ENCODE data around the gene TTYH2. TPM values are rescaled to one million over a fixed set of nuclear protein-coding genes. Genes with fewer than 3 reads are reported as not detected.
A peak's percentile ranks its signal among the peaks of the same experiment; 100 is the strongest.

TTYH2 gene
- total and polyA plus RNA-seq, 7 experiments from 2014 or later = 1.9 to 15.8 (median 9.8) TPM

DNA sequence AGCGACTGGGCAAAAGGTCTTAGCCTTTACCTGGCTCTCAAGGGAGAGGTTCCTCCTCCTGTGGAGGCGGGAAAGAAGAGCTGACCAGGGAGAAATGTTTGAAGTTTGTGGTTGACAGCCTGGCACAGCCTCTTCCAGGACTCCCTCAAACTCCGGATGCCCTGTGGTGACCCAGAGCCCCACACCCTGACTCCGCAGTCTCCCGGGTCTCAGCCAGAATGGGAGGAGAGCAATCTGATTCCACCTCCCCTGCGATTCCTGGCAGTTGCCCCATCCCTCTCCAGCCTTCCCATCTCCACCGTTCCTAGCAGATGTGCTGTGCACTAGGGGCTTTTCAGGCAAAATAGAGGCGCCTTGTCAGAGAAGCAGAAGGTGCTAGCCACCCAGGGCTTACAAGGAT is 55.2 kb downstream of the TTYH2 start:
- Mint-ChIP-seq H3K27ac (peak overlapping the region in 1 of 9 donors; percentile 84), H3K27me3 (peaks cover 0 to 33% (median 10%) of the 10 kb centered on the region in 5 donors), H3K4me3 (no peak overlapping the region), H3K9me3 (peaks cover 0 to 2% (median 0%) of the 10 kb centered on the region in 11 donors), H3K36me3 (peaks cover 0 to 2% (median 0%) of the 10 kb centered on the region in 5 donors), H3K4me1 (peaks cover 1 to 14% (median 6%) of the 10 kb centered on the region in 7 donors)
- DNase-seq (no peak), ATAC-seq (no peak)
- ChIA-PET CTCF (no interaction called here), POLR2A (no interaction called here)
- Histone ChIP-seq H3K4me3 (ENCODE audit: low read length) (no peak overlapping the region), H3K4me1 (ENCODE audit: control insufficient read depth in 2 of 2, insufficient read depth in 2 of 2, low read length in 2 of 2) (no peaks in the 10 kb centered on the region), H3K27me3 (ENCODE audit: control insufficient read depth in 2 of 2, insufficient read depth in 2 of 2, low read length in 2 of 2) (no peaks in the 10 kb centered on the region), H3K36me3 (ENCODE audit: control insufficient read depth in 2 of 3, insufficient read depth in 3 of 3, low read length in 3 of 3) (no peaks in the 10 kb centered on the region), H3K27ac (ENCODE audit: low read depth, low read length) (no peak overlapping the region), H3K9me3 (ENCODE audit: control insufficient read depth in 2 of 3, low read length in 3 of 3) (no peaks in the 10 kb centered on the region)
- intact Hi-C loops (cut with micrococcal nuclease) = no loop called here

DNA sequence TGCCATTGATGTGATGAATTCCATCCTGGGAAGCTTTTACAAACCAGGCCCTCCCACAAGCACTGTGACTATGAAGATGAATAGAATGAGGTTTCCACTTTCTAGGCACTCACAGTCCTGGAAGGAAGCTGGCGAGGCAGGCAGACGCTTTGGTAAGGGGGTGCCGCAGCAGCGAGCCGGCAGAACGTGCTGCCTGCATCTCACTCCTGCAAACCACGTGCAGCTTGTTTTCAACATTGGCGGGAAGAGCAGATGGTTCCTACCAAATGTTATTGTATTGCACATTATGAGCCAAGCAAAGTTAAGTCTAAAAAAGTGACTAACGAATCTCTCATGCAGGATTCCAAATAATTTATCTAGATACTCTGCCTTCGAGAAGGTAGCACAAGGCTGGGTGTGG is 57.0 kb downstream of the TTYH2 start:
- H3K9me3 ChIP-seq (ENCODE audit: control insufficient read depth in 2 of 3, low read length in 3 of 3) = no peaks in the 10 kb centered on the region
- peaks cover 0 to 39% (median 11%) of the 10 kb centered on the region in 5 donors for H3K27me3 Mint-ChIP-seq
- no peak overlapping the region for H3K4me3 ChIP-seq (ENCODE audit: low read length)
- H3K27me3 ChIP-seq (ENCODE audit: control insufficient read depth in 2 of 2, insufficient read depth in 2 of 2, low read length in 2 of 2) = no peaks in the 10 kb centered on the region
- no peak overlapping the region for H3K27ac ChIP-seq (ENCODE audit: low read depth, low read length)
- H3K36me3 Mint-ChIP-seq = peaks cover 0 to 2% (median 0%) of the 10 kb centered on the region in 5 donors
- peaks cover 13 to 14% of the 10 kb centered on the region in 2 donors for H3K4me1 ChIP-seq (ENCODE audit: control insufficient read depth in 2 of 2, insufficient read depth in 2 of 2, low read length in 2 of 2)
- H3K9me3 Mint-ChIP-seq = peaks cover 0 to 2% (median 0%) of the 10 kb centered on the region in 11 donors
- POLR2A ChIA-PET = interaction anchor here (1.0 kb wide), 1 partner anchor 10 kb away, joined by 3 read pairs; no protein-coding TSS in a partner anchor
- H3K36me3 ChIP-seq (ENCODE audit: control insufficient read depth in 2 of 3, insufficient read depth in 3 of 3, low read length in 3 of 3) = no peaks in the 10 kb centered on the region
- H3K27ac Mint-ChIP-seq = no peak overlapping the region
- no peak for DNase-seq
- peaks cover 18 to 29% (median 23%) of the 10 kb centered on the region in 7 donors for H3K4me1 Mint-ChIP-seq
- no peak overlapping the region for H3K4me3 Mint-ChIP-seq
- ATAC-seq = no peak
- CTCF ChIA-PET = no interaction called here
- intact Hi-C loops (cut with micrococcal nuclease) = no loop called here

DNA sequence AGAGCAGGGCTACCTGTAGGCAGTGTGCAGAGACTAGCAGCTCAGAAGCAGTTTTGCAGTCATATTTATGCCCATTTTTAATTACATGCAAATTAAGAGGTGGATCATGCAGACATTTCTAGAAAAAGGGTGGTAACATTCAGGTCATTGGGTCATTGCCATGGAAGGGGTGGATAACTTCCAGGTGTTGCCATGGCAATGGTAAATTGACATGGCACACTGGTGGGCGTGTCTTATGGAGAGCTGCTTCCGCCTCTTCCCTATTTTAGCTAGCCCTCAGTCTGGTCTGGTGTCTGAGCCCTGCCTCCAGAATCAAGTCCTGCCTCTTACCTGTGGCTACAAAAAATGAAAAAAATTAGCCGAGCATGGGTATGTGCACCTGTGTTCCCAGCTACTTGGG is 57.9 kb downstream of the TTYH2 start:
- intact Hi-C loops (cut with micrococcal nuclease) = no loop called here
- no peak for DNase-seq
- CTCF ChIA-PET = interaction anchor here (0.6 to 0.9 kb wide), 2 partner anchors 45 to 68 kb away, joined by 3 read pairs; partner anchors contain the start of gene RPL38

DNA sequence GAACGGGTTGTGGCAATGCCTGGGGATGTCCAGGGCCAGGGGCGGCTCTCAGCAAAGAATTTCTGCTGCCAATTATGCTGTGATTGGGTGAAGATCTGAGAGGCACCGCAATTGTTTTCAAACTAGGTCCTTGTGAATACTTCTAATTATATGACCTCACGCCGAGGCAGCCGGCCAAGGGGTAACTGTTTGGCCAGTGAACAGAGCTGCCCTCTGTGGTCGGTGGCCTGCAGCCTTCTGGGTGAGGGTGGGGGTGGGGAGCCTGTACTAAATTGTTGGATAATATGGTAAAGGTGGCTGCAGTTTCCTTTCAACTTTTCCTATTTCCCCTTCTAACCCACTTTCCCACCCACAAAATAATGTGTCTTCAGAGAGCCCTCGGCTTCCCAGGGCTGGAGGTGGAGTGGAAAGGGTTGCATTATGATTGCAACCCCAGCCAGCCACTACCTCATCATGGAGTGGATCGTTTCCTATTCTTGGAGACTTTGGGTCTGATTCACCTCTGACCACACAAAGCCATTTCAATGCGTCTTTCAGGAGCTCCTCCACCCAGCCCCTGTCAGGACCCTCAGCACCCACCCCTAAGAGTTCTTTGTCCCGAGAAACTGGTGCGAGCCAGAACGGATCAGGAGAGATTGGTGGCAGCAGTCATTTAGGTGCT is 58.7 kb downstream of the TTYH2 start:
- H3K36me3 ChIP-seq (ENCODE audit: control insufficient read depth in 2 of 3, insufficient read depth in 3 of 3, low read length in 3 of 3) = no peaks in the 10 kb centered on the region
- no peaks in the 10 kb centered on the region for H3K27me3 ChIP-seq (ENCODE audit: control insufficient read depth in 2 of 2, insufficient read depth in 2 of 2, low read length in 2 of 2)
- no peaks in the 10 kb centered on the region for H3K36me3 Mint-ChIP-seq
- no peak for ATAC-seq
- peaks cover 14 to 17% of the 10 kb centered on the region in 2 donors for H3K4me1 ChIP-seq (ENCODE audit: control insufficient read depth in 2 of 2, insufficient read depth in 2 of 2, low read length in 2 of 2)
- peaks cover 0 to 2% (median 0%) of the 10 kb centered on the region in 11 donors for H3K9me3 Mint-ChIP-seq
- H3K4me3 Mint-ChIP-seq = no peak overlapping the region
- peaks cover 0 to 32% (median 11%) of the 10 kb centered on the region in 5 donors for H3K27me3 Mint-ChIP-seq
- H3K4me1 Mint-ChIP-seq = peaks cover 18 to 36% (median 26%) of the 10 kb centered on the region in 7 donors
- DNase-seq = no peak
- no peak overlapping the region for H3K4me3 ChIP-seq (ENCODE audit: low read length)
- H3K9me3 ChIP-seq (ENCODE audit: control insufficient read depth in 2 of 3, low read length in 3 of 3) = no peaks in the 10 kb centered on the region
- H3K27ac Mint-ChIP-seq = no peak overlapping the region
- ChIA-PET POLR2A (no interaction called here), CTCF (interaction anchor here (0.5 to 0.9 kb wide), 3 partner anchors 33 to 69 kb away, joined by 3 to 4 read pairs (median 3); partner anchors contain the start of gene RPL38)
- no peak overlapping the region for H3K27ac ChIP-seq (ENCODE audit: low read depth, low read length)
- intact Hi-C loops (cut with micrococcal nuclease) = no loop called here

More for the DNA sequence above, 57.9 kb downstream of the TTYH2 start:
- H3K4me3 ChIP-seq (ENCODE audit: low read length) = no peak overlapping the region
- peaks cover 0 to 2% (median 0%) of the 10 kb centered on the region in 11 donors for H3K9me3 Mint-ChIP-seq
- H3K36me3 Mint-ChIP-seq = peaks cover 0 to 2% (median 0%) of the 10 kb centered on the region in 5 donors
- H3K4me1 ChIP-seq (ENCODE audit: control insufficient read depth in 2 of 2, insufficient read depth in 2 of 2, low read length in 2 of 2) = peaks cover 14 to 16% of the 10 kb centered on the region in 2 donors
- H3K27ac Mint-ChIP-seq = no peak overlapping the region
- H3K27ac ChIP-seq (ENCODE audit: low read depth, low read length) = no peak overlapping the region
- no peaks in the 10 kb centered on the region for H3K36me3 ChIP-seq (ENCODE audit: control insufficient read depth in 2 of 3, insufficient read depth in 3 of 3, low read length in 3 of 3)
- no peaks in the 10 kb centered on the region for H3K9me3 ChIP-seq (ENCODE audit: control insufficient read depth in 2 of 3, low read length in 3 of 3)
- no peaks in the 10 kb centered on the region for H3K27me3 ChIP-seq (ENCODE audit: control insufficient read depth in 2 of 2, insufficient read depth in 2 of 2, low read length in 2 of 2)
- ATAC-seq = no peak
- H3K4me1 Mint-ChIP-seq = peaks cover 18 to 30% (median 24%) of the 10 kb centered on the region in 7 donors
- no peak overlapping the region for H3K4me3 Mint-ChIP-seq
- POLR2A ChIA-PET = no interaction called here
- H3K27me3 Mint-ChIP-seq = peaks cover 0 to 36% (median 11%) of the 10 kb centered on the region in 5 donors

DNA sequence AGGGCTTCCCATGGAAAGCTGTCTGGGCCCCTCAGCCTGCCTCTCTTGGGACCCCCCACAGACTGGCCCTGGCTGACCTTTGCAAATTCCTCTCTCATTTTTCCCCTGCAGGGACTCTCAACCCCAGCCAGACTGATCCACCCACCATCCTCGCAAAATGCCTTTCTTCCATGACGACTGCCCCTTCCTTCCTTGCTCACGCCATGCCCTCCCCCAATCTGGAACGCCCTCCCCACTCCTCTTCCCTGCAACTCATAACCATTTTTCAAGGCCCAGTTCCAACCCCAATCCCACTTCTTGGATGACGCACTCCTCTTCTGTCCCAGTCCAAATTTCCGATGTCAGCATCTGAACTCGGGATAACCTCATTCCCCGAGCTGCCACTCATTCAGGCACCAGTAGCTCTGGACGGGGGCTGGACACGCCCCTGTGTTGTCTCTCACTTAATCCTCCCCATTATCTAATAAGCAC is 59.4 kb downstream of the TTYH2 start:
- no peak overlapping the region for H3K4me3 Mint-ChIP-seq
- Histone ChIP-seq H3K27me3 (ENCODE audit: control insufficient read depth in 2 of 2, insufficient read depth in 2 of 2, low read length in 2 of 2) (no peaks in the 10 kb centered on the region), H3K9me3 (ENCODE audit: control insufficient read depth in 2 of 3, low read length in 3 of 3) (no peaks in the 10 kb centered on the region), H3K27ac (ENCODE audit: low read depth, low read length) (no peak overlapping the region), H3K36me3 (ENCODE audit: control insufficient read depth in 2 of 3, insufficient read depth in 3 of 3, low read length in 3 of 3) (no peaks in the 10 kb centered on the region), H3K4me1 (ENCODE audit: control insufficient read depth in 2 of 2, insufficient read depth in 2 of 2, low read length in 2 of 2) (peaks cover 14 to 17% of the 10 kb centered on the region in 2 donors), H3K4me3 (ENCODE audit: low read length) (no peak overlapping the region)
- H3K36me3 Mint-ChIP-seq = no peaks in the 10 kb centered on the region
- intact Hi-C loops (cut with micrococcal nuclease) = no loop called here
- H3K27me3 Mint-ChIP-seq = peaks cover 0 to 29% (median 7%) of the 10 kb centered on the region in 5 donors
- ChIA-PET POLR2A (no interaction called here), CTCF (interaction anchor here (0.5 kb wide), 1 partner anchor 33 kb away, joined by 4 read pairs; no protein-coding TSS in a partner anchor)
- peaks cover 15 to 38% (median 24%) of the 10 kb centered on the region in 7 donors for H3K4me1 Mint-ChIP-seq
- DNase-seq = no peak
- no peak overlapping the region for H3K27ac Mint-ChIP-seq
- ATAC-seq = no peak
- peaks cover 0 to 1% (median 0%) of the 10 kb centered on the region in 11 donors for H3K9me3 Mint-ChIP-seq

DNA sequence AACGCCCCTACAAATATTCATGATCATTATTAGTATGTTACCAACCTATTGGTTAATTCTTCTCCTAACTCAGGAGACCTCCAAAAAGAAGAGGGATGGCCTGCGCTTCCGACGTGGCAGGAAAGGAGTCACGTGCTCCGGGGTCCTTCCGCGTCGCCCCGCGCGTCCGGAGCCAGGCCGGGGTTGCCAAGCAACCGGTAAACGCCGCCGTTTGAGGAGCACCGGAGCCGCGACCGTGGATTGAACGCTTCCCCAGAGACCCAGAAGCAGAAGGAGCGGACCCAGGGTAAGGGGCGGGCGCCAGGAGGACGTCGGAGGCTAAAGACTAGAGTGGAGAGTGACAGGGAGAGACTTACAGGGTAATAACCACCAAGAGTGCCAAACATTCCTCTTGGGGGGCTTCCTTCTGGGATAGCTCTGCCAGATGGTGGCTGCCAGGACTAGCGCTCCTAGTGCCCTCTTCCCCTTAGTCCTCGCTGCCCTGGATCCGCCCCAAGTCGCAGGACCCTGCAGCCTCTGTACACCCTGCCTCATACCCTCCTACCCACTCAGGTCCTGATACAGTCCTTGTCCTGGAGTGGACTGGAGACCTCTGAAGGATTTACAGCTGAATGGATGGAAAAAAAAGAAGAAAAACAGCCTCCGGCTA is 60.8 kb downstream of the TTYH2 start, which contains the start of gene DNAI2:
Gene DNAI2, plus strand, starts transcription at position 175 of the 649 bp plus-strand sequence. CDS start 7,584 bp downstream, outside the sequence.
- Mint-ChIP-seq H3K36me3 (no peaks in the 10 kb centered on the region), H3K4me1 (peaks cover 9 to 40% (median 20%) of the 10 kb centered on the region in 7 donors), H3K27ac (peak within 1 kb of the TSS in 8 of 9 donors; percentile 6 to 85 (median 51)), H3K4me3 (peak within 1 kb of the TSS; percentile 7 to 84 (median 70)), H3K27me3 (peaks cover 0 to 24% (median 5%) of the 10 kb centered on the region in 5 donors), H3K9me3 (peaks cover 0 to 1% (median 0%) of the 10 kb centered on the region in 11 donors)
- ChIA-PET CTCF (no interaction called here), POLR2A (interaction anchor here (0.6 to 0.7 kb wide), 2 partner anchors 11 to 13 kb away, joined by 3 to 4 read pairs; no protein-coding TSS in a partner anchor)
- Histone ChIP-seq H3K4me3 (ENCODE audit: low read length) (peak within 1 kb of the TSS; percentile 50), H3K9me3 (ENCODE audit: control insufficient read depth in 2 of 3, low read length in 3 of 3) (no peaks in the 10 kb centered on the region), H3K36me3 (ENCODE audit: control insufficient read depth in 2 of 3, insufficient read depth in 3 of 3, low read length in 3 of 3) (no peaks in the 10 kb centered on the region), H3K4me1 (ENCODE audit: control insufficient read depth in 2 of 2, insufficient read depth in 2 of 2, low read length in 2 of 2) (peaks cover 14 to 17% of the 10 kb centered on the region in 2 donors), H3K27me3 (ENCODE audit: control insufficient read depth in 2 of 2, insufficient read depth in 2 of 2, low read length in 2 of 2) (no peaks in the 10 kb centered on the region), H3K27ac (ENCODE audit: low read depth, low read length) (no peak within 1 kb of the TSS)
- intact Hi-C loops (cut with micrococcal nuclease) = no loop called here
- DNase-seq (peak in 1 of 9 donors; percentile 9), ATAC-seq (peak; percentile 49)

Data from naive thymus-derived CD4-positive, alpha-beta T cell (primary cell).